NCI-H446 (cell line): Measurements from ENCODE around the gene PDE4C.
A peak's percentile ranks its signal among the peaks of the same experiment; 100 is the strongest.

Experiments used
- DNase-seq, 2 experiments: peaks; one replicate each; lab custom pipeline; 2025; lab: John Stamatoyannopoulos, UW

The PDE4C gene

DNA sequence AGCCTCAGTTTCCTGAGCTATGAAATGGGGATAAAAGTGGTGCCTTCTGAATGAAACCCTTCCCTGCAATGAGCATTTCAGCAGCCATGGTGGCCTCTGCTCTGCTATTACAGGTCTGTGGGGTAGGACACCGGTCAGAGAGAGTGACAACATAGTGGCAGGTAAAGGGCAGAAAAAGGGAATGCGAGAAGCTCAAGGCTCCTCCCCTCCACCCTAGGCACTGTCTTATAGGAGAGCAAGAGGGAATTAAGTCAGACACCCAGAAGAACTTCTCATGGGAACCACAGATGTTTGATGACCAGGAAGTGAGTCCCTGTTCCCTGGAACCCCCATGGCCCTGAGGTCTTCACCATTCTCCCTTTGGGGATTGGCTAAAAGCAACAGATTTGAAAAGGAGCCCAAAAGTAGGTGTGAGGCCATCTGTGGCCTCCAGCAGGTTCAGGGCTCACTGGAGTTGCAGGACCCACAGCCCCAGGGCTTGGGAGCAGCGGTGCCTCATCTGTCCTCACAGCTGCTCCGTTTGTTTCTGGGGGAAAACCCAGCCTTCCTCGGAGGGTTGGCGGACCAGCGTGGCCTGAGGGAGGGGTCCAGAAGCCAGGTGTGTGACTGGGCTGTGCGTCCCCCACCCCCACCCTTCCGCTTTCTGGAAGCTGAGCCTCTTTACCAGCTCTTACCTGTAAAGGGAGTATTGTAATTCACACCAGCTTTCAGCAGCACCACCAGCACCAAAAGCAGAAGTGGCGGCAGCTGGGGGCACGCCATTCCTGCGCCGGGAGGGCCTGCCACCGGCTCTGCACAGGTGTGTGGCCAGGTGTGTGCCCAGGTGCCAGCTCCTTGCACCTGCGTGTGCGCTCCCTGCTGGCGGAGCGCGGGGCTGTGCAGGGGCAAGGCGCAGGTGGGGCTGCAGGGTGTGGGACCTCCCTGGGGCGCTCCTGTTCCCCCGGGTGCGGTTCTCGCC is 28.6 kb upstream of the PDE4C start:
- no peak for DNase-seq

DNA sequence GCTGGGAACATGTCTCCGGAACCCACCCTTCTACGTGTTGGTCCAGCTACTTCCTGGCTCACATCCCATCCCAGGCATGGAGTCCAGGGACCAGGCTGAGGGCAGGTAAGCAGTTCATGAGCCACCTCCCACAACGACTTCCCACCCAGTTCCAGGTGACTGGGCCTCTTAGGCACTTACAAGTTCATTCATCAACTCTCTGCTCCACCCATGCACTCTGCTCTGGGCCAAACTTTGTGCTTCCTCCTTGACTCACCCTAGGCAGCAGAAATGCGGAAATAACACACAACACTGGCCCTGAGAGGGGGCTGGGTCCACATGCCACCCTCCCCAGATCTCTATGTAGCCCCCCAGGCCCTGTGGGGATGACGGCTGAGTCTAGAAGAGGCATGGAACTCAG is 27.5 kb upstream of the PDE4C start:
- DNase-seq: no peak

- no peak for DNase-seq
Observed at GRCh38 chr19:18253130-18253529, 26.9 kb upstream of the PDE4C start.

GRCh38 chr19:18252370-18252717 is 26.1 kb upstream of the PDE4C start:
- no peak for DNase-seq

DNA sequence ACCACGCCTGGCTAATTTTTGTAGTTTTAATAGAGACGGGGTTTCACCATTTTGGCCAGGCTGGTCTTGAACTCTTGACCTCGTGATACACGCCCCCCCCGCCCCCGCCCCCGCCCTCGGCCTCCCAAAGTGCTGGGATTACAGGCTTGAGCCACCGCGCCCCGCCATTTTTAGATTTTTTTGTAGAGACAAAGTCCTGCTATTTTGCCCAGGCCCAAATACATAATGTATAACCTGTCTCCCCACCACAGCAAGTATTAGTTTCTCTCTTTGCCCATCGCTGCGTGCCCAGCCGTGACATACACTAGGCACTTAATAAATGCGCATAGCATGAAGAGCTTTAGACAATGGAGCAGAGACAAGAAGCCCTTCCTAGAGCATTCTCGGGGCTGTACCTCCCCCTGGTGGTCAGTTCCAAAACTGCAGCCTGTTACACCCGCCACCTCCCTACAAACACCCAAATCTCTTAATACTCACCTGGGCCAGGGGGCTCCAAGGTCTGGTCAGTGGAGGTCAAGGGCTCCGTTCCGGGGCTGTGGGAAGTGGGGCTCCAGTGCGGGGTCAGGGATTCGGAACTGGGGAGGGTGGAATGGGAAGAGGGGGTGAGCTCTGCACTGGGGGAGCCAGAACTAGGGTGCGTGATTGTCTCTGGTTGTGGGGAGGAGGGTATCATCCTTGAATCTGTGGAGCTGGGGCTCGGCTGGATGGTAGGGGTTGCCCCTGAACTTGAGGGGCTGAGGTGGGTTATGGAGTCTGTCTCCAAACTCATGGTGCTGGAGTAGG is 25.5 kb upstream of the PDE4C start:
- peak; percentile 78 to 80 for DNase-seq

DNA sequence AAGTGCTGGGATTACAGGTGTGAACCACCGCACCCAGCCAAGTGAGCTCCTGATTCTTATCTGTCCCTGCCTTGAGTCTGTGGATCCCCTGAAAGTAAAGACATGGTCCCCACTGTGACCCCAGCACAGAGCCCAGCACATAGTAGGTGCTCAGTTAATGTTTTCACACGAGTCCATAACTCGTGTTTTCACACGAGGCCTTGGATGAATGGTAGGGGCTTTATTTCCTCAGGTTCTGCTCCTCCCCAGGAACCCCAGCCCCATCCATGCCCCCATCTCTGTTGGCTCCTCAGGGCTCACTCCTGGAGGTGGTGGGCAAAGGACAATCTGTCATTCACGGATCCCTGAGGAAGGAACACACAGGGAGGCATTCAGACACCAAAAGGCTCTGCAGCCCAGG is 23.6 kb upstream of the PDE4C start:
- no peak for DNase-seq

- no peak for DNase-seq
Observed at GRCh38 chr19:18245297-18245696, 19.1 kb upstream of the PDE4C start.

GRCh38 chr19:18239303-18239702 is 13.1 kb upstream of the PDE4C start:
- DNase-seq: no peak

- no peak for DNase-seq
Observed at GRCh38 chr19:18234194-18234593, 8.0 kb upstream of the PDE4C start.

DNA sequence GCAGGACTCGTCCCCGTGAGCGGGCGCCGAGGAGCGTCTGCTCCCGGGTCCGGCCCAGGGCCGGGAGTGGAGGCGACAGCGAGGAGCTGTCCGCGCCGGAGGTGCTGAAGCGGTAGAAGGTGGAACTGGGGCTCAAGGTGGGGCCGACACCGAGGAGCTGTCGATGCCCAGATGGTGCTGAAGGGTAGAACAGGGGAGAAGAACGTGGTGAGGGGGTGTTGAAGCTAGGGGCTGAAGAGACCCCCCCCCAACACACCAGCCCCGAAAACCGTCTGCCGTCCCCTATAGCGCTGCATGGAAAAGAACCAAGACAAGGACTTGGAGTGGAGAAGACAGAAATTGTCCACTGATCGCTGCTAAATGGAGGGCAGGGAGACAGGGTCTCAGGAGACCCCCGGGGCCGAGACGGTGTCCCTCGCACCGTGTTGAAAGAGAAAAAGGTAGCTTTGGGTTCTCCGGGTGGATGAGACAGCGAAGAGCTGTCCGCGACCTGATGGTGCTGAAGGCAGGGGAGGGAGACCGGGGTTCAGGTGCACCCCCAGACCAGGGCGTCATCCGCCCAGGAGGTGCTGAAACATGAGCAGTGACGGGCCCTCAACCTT is 7.1 kb upstream of the PDE4C start:
- DNase-seq: no peak

DNA sequence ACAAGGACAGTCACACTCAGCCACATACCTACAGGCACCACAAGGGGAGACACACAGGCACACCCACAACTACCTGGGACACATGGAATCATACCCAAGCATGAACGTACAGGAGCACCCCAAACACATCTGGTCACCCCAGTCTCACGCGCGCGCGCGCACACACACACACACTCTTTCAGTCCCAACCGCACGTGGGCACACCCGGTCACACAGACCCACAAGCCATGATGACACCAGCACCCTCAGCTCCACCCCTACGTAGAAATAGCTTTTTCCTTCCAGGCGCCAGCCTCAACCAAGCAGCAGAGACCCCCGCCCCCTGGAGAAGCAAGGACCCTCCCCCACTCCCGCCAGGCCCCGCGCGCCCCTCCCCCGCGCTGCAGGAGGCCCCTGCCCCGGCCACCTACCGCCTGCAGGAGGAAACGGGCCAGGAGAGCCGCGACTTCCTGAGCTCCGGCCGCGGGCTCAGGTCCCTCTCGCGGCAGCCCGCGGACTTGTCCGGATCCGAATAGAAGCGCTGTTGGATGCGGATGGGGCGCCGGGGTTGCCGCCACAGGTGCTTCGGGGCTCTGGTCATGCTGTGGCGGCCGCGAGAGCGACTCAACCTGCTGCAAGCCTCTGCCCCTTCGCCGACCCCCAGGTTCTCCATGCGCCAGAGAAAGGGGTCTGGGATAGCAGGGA is 6.4 kb upstream of the PDE4C start:
- peak in 1 of 2 experiments; percentile 23 for DNase-seq

DNA sequence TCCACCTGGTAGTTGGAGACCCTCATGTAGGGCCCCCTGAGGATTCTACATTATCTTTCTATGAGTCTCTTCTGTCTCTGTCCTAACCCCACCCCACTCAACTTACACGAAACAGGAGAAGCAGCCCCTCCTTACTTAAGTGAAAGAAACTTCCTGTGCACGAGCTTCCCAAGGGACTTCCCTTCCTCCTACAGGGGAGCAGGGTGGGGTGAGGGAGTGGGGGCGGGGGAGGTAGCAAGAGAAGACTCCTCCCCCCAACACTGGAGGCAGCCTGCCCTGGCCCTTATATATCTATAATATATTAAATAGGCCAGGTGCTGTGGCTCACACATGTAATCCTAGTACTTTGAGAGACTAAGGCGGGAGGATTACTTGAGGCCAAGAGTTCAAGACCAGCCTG is 5.5 kb upstream of the PDE4C start:
- DNase-seq: no peak

- no peak for DNase-seq
Observed at GRCh38 chr19:18230941-18231734, 4.9 kb upstream of the PDE4C start.

DNA sequence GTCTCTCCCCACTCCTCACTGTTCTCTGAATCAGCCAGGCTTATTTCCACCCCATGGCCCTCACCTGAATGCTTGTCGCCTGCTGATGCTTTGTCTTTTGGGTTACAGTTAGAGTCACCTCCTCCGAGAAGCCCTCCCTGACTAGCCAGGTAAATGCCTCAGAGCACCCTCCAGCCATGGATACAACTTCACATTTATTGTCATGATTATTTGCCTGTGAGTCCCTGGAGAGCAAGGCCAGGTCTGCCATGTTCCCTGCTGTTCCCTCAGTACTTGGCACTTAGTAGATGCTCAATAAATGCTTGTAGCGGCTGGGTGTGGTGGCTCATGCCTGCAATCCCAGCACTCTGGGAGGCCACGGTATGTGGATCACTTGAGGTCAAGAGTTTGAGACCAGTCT is 3.7 kb upstream of the PDE4C start:
- no peak for DNase-seq

- DNase-seq: no peak
Observed at GRCh38 chr19:18229474-18229873, 3.2 kb upstream of the PDE4C start.

DNA sequence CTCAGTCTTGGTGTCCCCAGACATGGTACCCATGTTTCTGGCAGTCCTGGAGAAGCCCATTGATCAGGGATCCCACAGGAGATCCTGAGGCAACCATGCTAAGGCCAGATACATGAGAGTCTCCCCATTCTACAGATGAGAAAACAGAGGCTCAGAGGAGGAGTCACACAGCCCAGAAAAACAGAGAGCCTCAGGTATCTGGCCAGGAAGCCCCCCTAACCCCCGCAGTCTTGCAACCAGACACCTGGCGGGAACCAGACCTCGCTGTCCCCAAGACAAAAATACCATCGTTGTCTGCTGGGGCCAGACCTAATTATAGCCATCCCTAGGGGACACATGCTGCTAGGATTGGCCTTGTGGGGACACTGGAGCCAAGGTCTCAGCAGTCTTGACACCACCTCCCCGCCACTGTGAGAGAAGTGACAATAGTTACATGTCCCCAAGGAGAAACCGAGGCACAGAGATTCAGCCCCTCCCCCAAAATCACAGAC is 1.6 kb upstream of the PDE4C start:
- DNase-seq: no peak

GRCh38 chr19:18226956-18227780 is 930 bp upstream of the PDE4C start:
- no peak for DNase-seq

DNA sequence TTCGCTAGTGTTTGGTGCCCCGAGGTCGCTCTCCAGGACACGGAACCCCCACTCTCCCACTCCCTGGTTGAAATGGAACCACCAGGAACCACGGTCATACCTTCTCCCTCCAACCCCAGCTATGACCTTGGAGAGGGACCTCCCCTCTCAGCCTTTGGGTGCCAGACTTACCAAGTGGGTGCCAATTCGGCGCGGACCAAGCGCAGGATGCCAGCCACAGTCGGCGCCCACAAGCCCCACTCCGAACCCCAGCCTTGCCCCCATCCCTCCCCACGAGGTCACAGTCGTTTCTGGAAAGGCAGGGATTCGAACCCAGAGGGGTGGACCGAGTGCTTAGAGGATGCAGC is 910 bp downstream of the PDE4C start:
- no peak for DNase-seq

- DNase-seq: peak; percentile 96 to 99
Observed at GRCh38 chr19:18224525-18225354, 1.5 kb downstream of the PDE4C start.
